Activated T-helper 1 cell treated with anti-CD3 and anti-CD28 coated beads, Interleukin-12 subunit alpha, Interleukin-12 subunit beta, Interleukin-2, Interleukin-4 antibody, amounts not matched to agents 30 ng/mL and 10 ng/mL and 1 ng/mL, durations not matched to agents 14 hours and 24 hours and 36 hours (primary cell): ENCODE measurements around the gene ATP9B. TPM values are rescaled to one million over a fixed set of nuclear protein-coding genes. Genes with fewer than 3 reads are reported as not detected.

Experiments
- DNase-seq: peaks from one replicate; pipeline ENCODE4 v3.0.0; 2021; ENCODE audit warnings: low spot score
- H3K27ac Mint-ChIP-seq: one replicate; pipeline ENCODE4 v1.8.0; 2021; ENCODE audit warnings: mild to moderate bottlenecking, mixed read lengths
- H3K27me3 Mint-ChIP-seq: one replicate; pipeline ENCODE4 v1.8.0; 2022; ENCODE audit warnings: mild to moderate bottlenecking, moderate library complexity, mixed read lengths; ENCODE audit not compliant: insufficient read depth
- H3K36me3 Mint-ChIP-seq: one replicate; pipeline ENCODE4 v1.8.0; 2021; ENCODE audit warnings: low read depth, mixed read lengths
- H3K4me1 Mint-ChIP-seq: one replicate; pipeline ENCODE4 v1.8.0; 2021; ENCODE audit warnings: low read depth, mixed read lengths
- H3K4me3 Mint-ChIP-seq: one replicate; pipeline ENCODE4 v1.8.0; 2021; ENCODE audit warnings: mild to moderate bottlenecking, moderate library complexity, mixed read lengths
- H3K9me3 Mint-ChIP-seq: one replicate; pipeline ENCODE4 v1.8.0; 2021; ENCODE audit warnings: mixed read lengths
- intact Hi-C: fragments of 100-400 bp; cut with micrococcal nuclease; formaldehyde crosslinking; loops from one replicate; pipeline ENCODE4 v1.15.1; 2024
- total RNA-seq: library from RNA; stranded (reverse); gene quantifications from 2 replicates; pipeline ENCODE4 v1.2.3, GENCODE V29; 2022

The ATP9B gene, protein sequence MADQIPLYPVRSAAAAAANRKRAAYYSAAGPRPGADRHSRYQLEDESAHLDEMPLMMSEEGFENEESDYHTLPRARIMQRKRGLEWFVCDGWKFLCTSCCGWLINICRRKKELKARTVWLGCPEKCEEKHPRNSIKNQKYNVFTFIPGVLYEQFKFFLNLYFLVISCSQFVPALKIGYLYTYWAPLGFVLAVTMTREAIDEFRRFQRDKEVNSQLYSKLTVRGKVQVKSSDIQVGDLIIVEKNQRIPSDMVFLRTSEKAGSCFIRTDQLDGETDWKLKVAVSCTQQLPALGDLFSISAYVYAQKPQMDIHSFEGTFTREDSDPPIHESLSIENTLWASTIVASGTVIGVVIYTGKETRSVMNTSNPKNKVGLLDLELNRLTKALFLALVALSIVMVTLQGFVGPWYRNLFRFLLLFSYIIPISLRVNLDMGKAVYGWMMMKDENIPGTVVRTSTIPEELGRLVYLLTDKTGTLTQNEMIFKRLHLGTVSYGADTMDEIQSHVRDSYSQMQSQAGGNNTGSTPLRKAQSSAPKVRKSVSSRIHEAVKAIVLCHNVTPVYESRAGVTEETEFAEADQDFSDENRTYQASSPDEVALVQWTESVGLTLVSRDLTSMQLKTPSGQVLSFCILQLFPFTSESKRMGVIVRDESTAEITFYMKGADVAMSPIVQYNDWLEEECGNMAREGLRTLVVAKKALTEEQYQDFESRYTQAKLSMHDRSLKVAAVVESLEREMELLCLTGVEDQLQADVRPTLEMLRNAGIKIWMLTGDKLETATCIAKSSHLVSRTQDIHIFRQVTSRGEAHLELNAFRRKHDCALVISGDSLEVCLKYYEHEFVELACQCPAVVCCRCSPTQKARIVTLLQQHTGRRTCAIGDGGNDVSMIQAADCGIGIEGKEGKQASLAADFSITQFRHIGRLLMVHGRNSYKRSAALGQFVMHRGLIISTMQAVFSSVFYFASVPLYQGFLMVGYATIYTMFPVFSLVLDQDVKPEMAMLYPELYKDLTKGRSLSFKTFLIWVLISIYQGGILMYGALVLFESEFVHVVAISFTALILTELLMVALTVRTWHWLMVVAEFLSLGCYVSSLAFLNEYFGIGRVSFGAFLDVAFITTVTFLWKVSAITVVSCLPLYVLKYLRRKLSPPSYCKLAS
- 26.1 and 31.4 TPM in 2 replicates for total RNA-seq

DNA sequence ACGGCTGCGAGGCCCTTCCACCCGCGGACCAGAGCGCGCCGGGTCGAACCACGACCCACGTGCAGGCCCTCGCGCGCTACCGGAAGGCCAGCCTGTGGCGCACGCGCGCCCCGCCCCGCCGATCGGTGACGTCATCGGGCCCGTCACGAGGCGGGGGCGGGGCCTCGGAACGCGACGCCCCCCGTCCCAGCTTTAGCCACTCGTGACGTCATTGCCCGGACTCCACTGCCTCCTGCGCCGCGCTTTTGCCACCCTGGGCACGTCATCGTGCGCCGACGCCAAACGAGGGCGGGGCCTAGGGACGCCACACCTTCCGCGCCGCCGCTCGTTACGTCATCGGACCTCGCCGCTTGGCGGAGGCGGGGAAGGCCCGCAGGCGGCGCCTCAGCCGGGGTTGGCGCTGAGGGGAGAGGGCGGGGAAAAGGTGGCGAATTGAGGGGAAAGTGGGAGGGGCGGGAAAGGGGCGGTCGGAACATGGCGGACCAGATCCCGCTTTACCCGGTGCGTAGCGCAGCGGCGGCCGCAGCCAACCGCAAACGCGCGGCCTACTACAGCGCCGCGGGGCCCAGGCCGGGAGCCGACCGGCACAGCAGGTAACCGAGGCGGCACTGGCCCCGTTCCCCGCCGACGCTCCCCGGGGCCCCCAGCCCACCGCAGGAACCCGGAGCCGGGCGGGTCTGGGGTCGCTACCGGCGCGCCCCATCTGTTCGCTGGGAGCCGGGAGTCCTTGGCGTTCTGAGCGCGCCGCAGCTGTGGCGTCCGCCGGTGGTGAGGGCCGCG lies at the start of gene ATP9B:
TSS of gene ATP9B (plus strand) at position 458 of the 780 bp plus-strand sequence. CDS start at position 475, 17 bp downstream.
- peak within 1 kb of the TSS; percentile 98 for H3K27ac Mint-ChIP-seq
- H3K4me3 Mint-ChIP-seq, result peak within 1 kb of the TSS; percentile 89
- H3K36me3 Mint-ChIP-seq, result peaks cover 29% of the 10 kb centered on the region
- peaks cover 30% of the 10 kb centered on the region for H3K9me3 Mint-ChIP-seq
- H3K4me1 Mint-ChIP-seq, result peaks cover 38% of the 10 kb centered on the region
- peaks cover 9% of the 10 kb centered on the region for H3K27me3 Mint-ChIP-seq
- intact Hi-C loops, result loop anchor here (1.0 to 5.0 kb wide), 6 partner anchors 87 to 610 kb away; partner anchors contain the start of genes CTDP1 and NFATC1
- peak; percentile 99 for DNase-seq

DNA sequence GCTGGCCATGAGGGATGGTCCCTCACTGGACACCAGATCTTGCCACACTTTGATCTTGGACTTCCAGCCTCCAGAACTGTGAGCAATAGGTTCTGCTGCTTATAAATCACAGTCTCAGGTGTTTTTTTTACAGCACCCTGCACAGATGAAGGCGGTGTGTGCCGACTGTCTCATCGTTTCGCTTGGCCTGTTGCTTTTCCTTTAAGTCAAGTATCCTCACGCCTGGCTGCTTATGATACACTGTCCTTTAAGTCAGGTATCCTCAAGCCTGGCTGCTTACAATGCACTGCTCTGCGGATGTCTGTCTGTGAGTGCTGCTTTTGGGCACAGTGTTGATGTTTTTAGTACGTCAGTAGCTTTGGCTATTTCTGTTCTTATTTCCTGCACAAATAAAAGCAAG lies 49.3 kb upstream of the ATP9B start:
- no peaks in the 10 kb centered on the region for H3K4me1 Mint-ChIP-seq
- no peaks in the 10 kb centered on the region for H3K36me3 Mint-ChIP-seq
- no peaks in the 10 kb centered on the region for H3K27me3 Mint-ChIP-seq
- DNase-seq, result no peak
- no peak overlapping the region for H3K27ac Mint-ChIP-seq
- no peak overlapping the region for H3K4me3 Mint-ChIP-seq
- intact Hi-C loops, result no loop called here
- no peaks in the 10 kb centered on the region for H3K9me3 Mint-ChIP-seq

DNA sequence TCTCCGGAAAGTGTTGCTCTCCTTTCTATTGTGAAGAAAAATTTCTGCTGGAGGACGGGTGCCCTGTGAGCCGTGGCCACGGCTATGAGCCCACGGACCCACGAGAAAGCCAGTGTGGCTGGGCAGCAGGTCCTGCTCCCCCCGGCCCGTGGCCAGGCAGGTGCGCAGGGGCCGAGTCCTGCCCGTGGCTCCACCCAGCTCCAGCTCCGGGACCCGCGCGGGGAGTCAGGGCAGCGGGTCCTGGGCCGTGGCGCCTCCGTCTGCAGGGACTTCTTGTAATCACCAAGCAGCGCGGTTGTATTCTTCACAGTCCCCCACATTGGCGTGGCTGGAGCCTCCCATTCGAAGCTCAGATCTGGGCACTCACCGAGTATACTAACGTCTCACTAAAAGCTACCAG lies 46.6 kb upstream of the ATP9B start:
- H3K4me3 Mint-ChIP-seq, result no peak overlapping the region
- H3K27me3 Mint-ChIP-seq, result peaks cover under 1% of the 10 kb centered on the region
- H3K27ac Mint-ChIP-seq, result no peak overlapping the region
- no peaks in the 10 kb centered on the region for H3K4me1 Mint-ChIP-seq
- no peaks in the 10 kb centered on the region for H3K36me3 Mint-ChIP-seq
- no peak for DNase-seq
- H3K9me3 Mint-ChIP-seq, result no peaks in the 10 kb centered on the region
- intact Hi-C loops, result no loop called here

DNA sequence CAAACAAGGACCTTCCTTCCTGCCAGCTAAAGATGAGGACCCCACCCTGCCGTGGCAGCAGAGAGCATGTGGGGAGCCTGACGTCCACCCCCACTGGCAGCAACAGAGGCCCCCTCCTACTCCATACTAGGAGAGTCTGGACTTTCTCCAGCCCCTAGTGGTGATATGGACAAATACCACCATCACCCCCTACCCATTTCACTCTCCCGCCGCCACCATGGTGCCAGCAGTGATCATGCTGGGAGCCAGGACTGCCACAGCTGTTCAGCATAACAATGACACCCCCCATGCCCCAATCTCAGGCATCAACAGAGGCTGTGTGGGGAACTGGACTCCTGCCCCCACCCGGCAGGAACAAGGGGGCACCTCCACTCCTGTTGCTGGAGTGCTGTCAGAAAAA lies 42.7 kb upstream of the ATP9B start:
- Mint-ChIP-seq H3K4me3 (no peak overlapping the region), H3K27me3 (peaks cover 2% of the 10 kb centered on the region), H3K4me1 (no peaks in the 10 kb centered on the region), H3K36me3 (peaks cover 3% of the 10 kb centered on the region), H3K9me3 (peaks cover 12% of the 10 kb centered on the region), H3K27ac (no peak overlapping the region)
- intact Hi-C loops, result no loop called here
- no peak for DNase-seq

DNA sequence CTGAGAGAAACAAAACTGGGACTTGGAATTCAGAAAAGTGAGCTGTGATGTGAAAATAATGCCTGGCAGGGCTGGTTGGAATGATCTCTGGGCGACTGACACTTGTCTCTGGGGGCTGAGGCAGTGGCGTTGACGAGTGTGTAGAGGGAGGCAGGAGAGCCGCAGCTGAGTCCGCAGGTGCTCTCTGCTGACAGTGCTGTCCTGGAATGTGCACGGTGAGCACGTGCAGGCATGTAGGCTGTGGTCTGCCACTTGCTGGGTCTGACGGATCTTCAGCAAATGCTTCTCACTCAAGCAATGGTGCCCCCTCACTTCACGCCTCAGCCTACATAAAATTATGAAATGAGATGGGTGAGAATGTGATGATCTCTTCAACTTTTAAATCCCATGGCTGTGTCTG lies 38.5 kb upstream of the ATP9B start:
- peaks cover 2% of the 10 kb centered on the region for H3K27me3 Mint-ChIP-seq
- no peak overlapping the region for H3K27ac Mint-ChIP-seq
- peaks cover 22% of the 10 kb centered on the region for H3K9me3 Mint-ChIP-seq
- no peak for DNase-seq
- H3K4me1 Mint-ChIP-seq, result no peaks in the 10 kb centered on the region
- H3K4me3 Mint-ChIP-seq, result no peak overlapping the region
- H3K36me3 Mint-ChIP-seq, result peaks cover 3% of the 10 kb centered on the region
- intact Hi-C loops, result no loop called here

DNA sequence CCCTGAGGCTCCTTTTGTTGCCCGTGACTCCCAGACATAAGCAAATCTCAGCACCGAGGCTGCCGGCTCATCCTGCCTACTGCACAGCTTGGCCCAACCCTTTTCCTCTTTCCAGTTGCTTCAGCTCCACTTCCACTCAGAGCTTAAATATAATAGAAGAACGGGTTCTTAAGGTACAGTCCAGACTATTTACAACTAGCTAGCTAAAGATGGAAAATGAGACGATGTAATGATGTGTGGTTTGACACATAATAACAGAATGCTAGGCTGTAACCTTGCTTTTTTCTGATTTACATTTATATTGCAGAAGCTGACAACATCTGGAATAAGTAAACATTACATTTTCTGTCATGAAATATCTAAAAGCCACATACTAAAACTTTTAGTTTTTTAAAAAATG lies 26.9 kb upstream of the ATP9B start:
- Mint-ChIP-seq H3K27me3 (no peaks in the 10 kb centered on the region), H3K4me1 (no peaks in the 10 kb centered on the region), H3K27ac (no peak overlapping the region), H3K9me3 (peaks cover 12% of the 10 kb centered on the region), H3K36me3 (no peaks in the 10 kb centered on the region), H3K4me3 (no peak overlapping the region)
- intact Hi-C loops, result no loop called here
- DNase-seq, result no peak

DNA sequence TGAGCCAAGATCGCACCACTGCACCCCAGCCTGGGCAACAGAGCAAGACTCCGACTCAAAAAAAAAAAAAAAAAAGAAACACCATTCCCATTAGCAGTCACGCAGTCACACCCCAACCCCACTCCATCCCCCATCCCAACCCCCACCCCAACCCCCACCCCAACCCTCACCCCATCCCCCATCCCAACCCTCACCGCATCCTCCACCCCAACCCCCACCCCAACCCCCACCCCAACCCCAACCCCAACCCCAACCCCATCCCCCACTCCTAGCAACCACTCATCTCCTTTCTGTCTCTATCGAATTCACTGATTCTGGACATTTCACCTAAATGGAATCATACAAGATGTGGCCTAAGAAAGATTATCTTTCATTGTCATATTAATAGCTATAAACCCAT lies 25.9 kb upstream of the ATP9B start:
- Mint-ChIP-seq H3K36me3 (no peaks in the 10 kb centered on the region), H3K4me1 (no peaks in the 10 kb centered on the region), H3K4me3 (no peak overlapping the region), H3K9me3 (peaks cover 10% of the 10 kb centered on the region), H3K27me3 (no peaks in the 10 kb centered on the region), H3K27ac (no peak overlapping the region)
- no peak for DNase-seq
- intact Hi-C loops, result no loop called here

DNA sequence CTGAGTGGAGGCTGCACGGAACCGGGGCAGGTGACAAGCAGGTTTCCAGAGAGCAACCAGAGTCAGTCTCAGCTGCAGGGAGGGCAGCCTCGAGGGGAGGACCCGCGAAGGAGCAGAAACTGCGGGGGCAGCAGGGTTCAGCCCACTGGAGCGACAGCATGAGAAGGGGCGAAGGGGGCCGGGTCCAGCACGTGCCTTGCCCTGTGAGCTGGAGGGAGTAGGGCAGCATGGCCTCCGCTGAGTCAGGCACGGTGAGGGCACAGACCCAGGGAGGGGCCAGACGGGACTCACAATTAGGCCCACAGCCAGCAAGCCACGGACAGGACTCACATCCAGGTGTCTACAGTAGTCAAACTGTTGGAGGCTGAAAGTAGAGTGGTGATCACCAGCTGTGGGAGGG lies 22.7 kb upstream of the ATP9B start:
- intact Hi-C loops, result no loop called here
- no peak overlapping the region for H3K27ac Mint-ChIP-seq
- H3K27me3 Mint-ChIP-seq, result no peaks in the 10 kb centered on the region
- H3K36me3 Mint-ChIP-seq, result no peaks in the 10 kb centered on the region
- no peaks in the 10 kb centered on the region for H3K9me3 Mint-ChIP-seq
- no peak overlapping the region for H3K4me3 Mint-ChIP-seq
- no peak for DNase-seq
- H3K4me1 Mint-ChIP-seq, result no peaks in the 10 kb centered on the region

DNA sequence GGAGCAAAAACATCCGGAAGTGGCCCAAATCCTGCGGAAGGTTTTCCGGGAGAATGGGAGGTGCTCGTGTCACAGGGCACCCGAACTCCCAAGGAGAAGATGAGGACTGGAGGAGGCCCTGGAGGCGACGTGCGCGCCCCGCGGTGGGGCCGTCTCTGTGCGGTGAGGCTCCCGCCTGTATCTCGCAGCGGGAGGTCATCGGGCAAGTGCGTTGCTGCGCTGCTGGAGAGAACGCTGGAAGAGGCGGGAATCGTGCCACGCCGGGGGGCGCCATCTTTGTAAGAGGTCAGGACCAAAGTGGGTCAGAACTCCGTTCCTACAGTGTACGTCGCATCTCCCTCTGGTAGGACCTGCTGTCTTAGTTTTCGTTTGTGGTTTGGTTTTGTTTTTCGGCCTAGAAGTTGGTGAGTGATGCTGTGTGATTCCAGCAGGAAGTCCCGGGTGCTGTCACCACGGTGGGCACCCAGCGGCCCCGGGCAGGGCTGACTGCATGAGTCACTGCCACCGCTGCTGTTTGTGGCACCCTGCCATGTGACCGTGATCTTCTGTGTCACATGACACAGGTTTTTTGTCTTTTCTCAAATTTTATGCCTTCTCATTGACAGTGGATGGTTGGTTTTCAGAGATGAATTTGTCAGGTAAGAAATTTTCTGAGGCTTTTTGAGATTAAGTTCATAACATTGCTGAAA lies 21.5 kb upstream of the ATP9B start:
- Mint-ChIP-seq H3K4me1 (no peaks in the 10 kb centered on the region), H3K27me3 (no peaks in the 10 kb centered on the region), H3K9me3 (no peaks in the 10 kb centered on the region), H3K36me3 (no peaks in the 10 kb centered on the region), H3K4me3 (no peak overlapping the region), H3K27ac (no peak overlapping the region)
- intact Hi-C loops, result no loop called here
- no peak for DNase-seq

DNA sequence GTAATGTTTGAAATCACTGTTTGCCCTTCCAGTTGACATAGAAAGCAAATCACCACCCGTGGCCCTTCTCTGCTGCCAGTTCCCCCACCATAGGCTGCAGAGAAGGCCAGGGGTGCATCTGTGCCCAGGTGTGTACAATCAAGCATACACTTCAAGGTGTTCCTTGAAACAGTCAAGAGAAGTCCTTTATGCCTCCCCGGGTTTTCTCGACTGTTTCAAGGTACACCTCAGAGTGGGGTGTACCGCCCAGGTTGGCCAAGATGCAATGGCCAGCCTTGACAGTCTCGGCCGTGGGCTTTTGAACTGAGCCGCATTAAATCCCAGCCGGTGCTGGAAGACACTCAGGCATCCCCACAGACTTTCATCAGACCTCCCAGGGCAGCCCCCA lies 21.0 kb upstream of the ATP9B start:
- H3K9me3 Mint-ChIP-seq, result no peaks in the 10 kb centered on the region
- no peaks in the 10 kb centered on the region for H3K36me3 Mint-ChIP-seq
- no peaks in the 10 kb centered on the region for H3K27me3 Mint-ChIP-seq
- H3K4me3 Mint-ChIP-seq, result no peak overlapping the region
- DNase-seq, result no peak
- no peaks in the 10 kb centered on the region for H3K4me1 Mint-ChIP-seq
- H3K27ac Mint-ChIP-seq, result no peak overlapping the region
- intact Hi-C loops, result no loop called here

DNA sequence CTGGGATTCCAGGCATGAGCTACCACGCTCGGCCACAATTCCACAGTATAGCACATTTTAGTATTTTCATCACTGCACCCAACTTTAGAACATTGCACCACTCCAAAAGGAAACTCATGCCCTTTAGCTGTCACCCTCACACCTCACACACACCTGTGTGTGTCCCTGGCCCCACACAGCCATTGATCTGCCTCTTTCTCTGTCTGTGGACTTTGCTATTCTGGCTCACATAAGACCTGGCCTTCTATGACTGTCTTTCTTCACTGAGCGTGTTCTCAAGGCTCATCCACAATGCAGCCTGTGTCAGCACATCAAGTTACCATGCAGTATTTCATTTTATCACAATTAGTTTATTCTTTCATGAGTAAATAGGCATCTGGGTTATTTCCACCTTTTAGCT lies 19.7 kb upstream of the ATP9B start:
- H3K27ac Mint-ChIP-seq, result no peak overlapping the region
- DNase-seq, result no peak
- H3K4me3 Mint-ChIP-seq, result no peak overlapping the region
- no peaks in the 10 kb centered on the region for H3K36me3 Mint-ChIP-seq
- H3K27me3 Mint-ChIP-seq, result no peaks in the 10 kb centered on the region
- H3K9me3 Mint-ChIP-seq, result no peaks in the 10 kb centered on the region
- intact Hi-C loops, result no loop called here
- no peaks in the 10 kb centered on the region for H3K4me1 Mint-ChIP-seq

DNA sequence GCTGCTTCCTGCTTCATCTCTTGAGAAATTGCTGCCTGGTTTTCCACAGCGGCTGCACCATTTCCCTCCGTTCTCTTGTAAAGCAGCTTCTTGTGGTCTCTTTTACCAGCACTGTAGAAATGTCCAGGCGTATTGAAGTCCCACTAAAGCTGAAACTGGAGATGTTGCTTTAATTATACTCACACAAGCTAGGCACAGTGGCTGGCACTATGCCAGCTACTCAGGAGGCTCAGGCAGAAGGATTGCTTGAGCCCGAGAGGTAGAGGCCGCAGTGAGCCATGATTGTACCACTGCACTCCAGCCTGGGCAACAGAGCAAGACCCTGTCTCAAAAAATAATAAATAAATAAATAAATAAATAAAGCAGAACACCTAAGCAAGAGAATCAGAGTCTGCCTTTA lies 19.2 kb upstream of the ATP9B start:
- no peak overlapping the region for H3K27ac Mint-ChIP-seq
- H3K27me3 Mint-ChIP-seq, result no peaks in the 10 kb centered on the region
- DNase-seq, result no peak
- H3K4me1 Mint-ChIP-seq, result no peaks in the 10 kb centered on the region
- H3K9me3 Mint-ChIP-seq, result no peaks in the 10 kb centered on the region
- intact Hi-C loops, result no loop called here
- H3K4me3 Mint-ChIP-seq, result no peak overlapping the region
- H3K36me3 Mint-ChIP-seq, result no peaks in the 10 kb centered on the region
